Measurements from ENCODE around the gene KDM5B. TPM values are rescaled to one million over a fixed set of nuclear protein-coding genes. Genes with fewer than 3 reads are reported as not detected.

The KDM5B gene
- total RNA-seq, 1 experiment from 2014 or later = 86.7 TPM

DNA sequence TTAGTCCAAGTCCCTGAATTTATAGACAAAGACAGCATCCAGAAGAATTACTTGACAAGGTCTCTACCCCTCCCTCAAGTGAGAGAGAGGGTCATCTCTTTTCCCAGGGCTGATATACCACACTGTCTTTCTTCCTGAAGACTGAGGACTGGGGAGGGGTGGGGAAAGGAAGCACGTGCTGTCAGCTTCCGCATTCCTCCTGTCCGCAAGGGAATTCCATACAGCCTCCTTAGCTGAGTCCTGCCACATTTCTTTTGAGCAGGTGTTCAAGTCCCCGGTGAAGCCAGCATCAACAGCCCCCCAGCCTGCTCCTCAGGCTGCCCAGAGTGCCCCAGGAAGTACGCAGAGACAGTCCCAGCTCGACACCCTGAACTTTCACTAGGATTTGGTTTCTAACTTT lies 36.7 kb upstream of the KDM5B start:
- no peaks in the 10 kb centered on the region for H3K9me3 Mint-ChIP-seq (ENCODE audit: low read depth, unreplicated experiment)
- H3K4me3 Mint-ChIP-seq (ENCODE audit: low read depth, unreplicated experiment) = no peak overlapping the region
- no peak for DNase-seq
- no peaks in the 10 kb centered on the region for H3K4me1 Mint-ChIP-seq (ENCODE audit: low read depth, unreplicated experiment)
- TF ChIP-seq, protein P1, sequence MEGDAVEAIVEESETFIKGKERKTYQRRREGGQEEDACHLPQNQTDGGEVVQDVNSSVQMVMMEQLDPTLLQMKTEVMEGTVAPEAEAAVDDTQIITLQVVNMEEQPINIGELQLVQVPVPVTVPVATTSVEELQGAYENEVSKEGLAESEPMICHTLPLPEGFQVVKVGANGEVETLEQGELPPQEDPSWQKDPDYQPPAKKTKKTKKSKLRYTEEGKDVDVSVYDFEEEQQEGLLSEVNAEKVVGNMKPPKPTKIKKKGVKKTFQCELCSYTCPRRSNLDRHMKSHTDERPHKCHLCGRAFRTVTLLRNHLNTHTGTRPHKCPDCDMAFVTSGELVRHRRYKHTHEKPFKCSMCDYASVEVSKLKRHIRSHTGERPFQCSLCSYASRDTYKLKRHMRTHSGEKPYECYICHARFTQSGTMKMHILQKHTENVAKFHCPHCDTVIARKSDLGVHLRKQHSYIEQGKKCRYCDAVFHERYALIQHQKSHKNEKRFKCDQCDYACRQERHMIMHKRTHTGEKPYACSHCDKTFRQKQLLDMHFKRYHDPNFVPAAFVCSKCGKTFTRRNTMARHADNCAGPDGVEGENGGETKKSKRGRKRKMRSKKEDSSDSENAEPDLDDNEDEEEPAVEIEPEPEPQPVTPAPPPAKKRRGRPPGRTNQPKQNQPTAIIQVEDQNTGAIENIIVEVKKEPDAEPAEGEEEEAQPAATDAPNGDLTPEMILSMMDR (IDR thresholded peaks at IDR 0.05; ENCODE audit: unreplicated experiment) = no peak
- no peaks in the 10 kb centered on the region for H3K36me3 Mint-ChIP-seq (ENCODE audit: insufficient read depth, unreplicated experiment)
- CTCF ChIA-PET = no interaction called here
- intact Hi-C loops (cut with micrococcal nuclease; ENCODE audit: unreplicated experiment) = no loop called here
- peaks cover 8% of the 10 kb centered on the region for H3K27me3 Mint-ChIP-seq (ENCODE audit: unreplicated experiment)
- no TSS peak for BruUV-seq (replicated peaks)
- H3K27ac Mint-ChIP-seq (ENCODE audit: unreplicated experiment) = no peak overlapping the region

DNA sequence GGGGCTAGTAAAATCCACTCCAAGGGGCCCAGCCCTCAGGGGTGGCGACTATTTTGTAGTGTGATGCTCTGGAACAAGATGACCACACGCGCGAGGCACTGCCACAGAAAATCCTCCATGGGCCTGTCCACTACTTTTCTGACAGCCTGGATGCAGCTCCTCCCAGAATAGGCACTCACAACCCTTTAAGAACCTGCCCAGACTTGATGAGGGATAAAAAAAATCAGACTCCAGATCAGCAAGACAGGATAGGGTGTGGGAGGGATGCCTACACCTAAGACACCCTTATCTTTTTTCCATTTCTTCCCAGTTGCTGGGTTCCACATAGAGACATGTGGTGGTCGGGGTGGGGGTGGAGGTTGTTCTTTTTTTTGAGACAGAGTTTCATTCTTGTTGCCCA lies 36.0 kb upstream of the KDM5B start:
- Mint-ChIP-seq H3K27me3 (ENCODE audit: unreplicated experiment) (peaks cover 8% of the 10 kb centered on the region), H3K4me3 (ENCODE audit: low read depth, unreplicated experiment) (no peak overlapping the region), H3K4me1 (ENCODE audit: low read depth, unreplicated experiment) (no peaks in the 10 kb centered on the region), H3K36me3 (ENCODE audit: insufficient read depth, unreplicated experiment) (no peaks in the 10 kb centered on the region), H3K9me3 (ENCODE audit: low read depth, unreplicated experiment) (no peaks in the 10 kb centered on the region), H3K27ac (ENCODE audit: unreplicated experiment) (no peak overlapping the region)
- no TSS peak for BruUV-seq (replicated peaks)
- DNase-seq = no peak
- TF ChIP-seq, protein P1 (IDR thresholded peaks at IDR 0.05; ENCODE audit: unreplicated experiment) = no peak
- CTCF ChIA-PET = no interaction called here
- intact Hi-C loops (cut with micrococcal nuclease; ENCODE audit: unreplicated experiment) = no loop called here

DNA sequence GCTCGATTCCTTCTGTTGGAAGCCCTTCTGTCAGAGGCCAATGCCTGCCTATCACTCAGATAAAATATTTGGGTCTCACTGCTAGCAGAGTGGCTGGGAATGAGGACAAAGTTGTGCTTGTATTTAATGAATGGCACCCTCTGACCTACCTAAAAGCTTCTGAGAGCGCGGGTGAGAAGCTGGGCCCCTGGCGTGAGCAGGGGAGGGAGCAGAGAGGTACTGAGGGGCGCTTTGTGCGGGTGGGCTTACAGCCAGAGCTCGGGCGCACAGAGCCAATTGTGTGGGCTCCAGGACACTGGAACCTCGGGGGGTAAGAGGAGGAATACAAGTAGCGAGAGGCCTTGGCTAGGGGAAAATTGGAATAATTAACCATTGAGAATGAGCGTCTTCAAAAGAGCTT lies 34.9 kb upstream of the KDM5B start:
- no peaks in the 10 kb centered on the region for H3K9me3 Mint-ChIP-seq (ENCODE audit: low read depth, unreplicated experiment)
- CTCF ChIA-PET = no interaction called here
- intact Hi-C loops (cut with micrococcal nuclease; ENCODE audit: unreplicated experiment) = no loop called here
- BruUV-seq (replicated peaks) = no TSS peak
- no peaks in the 10 kb centered on the region for H3K4me1 Mint-ChIP-seq (ENCODE audit: low read depth, unreplicated experiment)
- H3K36me3 Mint-ChIP-seq (ENCODE audit: insufficient read depth, unreplicated experiment) = no peaks in the 10 kb centered on the region
- TF ChIP-seq, protein P1 (IDR thresholded peaks at IDR 0.05; ENCODE audit: unreplicated experiment) = no peak
- H3K4me3 Mint-ChIP-seq (ENCODE audit: low read depth, unreplicated experiment) = no peak overlapping the region
- peaks cover 11% of the 10 kb centered on the region for H3K27me3 Mint-ChIP-seq (ENCODE audit: unreplicated experiment)
- no peak for DNase-seq
- H3K27ac Mint-ChIP-seq (ENCODE audit: unreplicated experiment) = no peak overlapping the region

DNA sequence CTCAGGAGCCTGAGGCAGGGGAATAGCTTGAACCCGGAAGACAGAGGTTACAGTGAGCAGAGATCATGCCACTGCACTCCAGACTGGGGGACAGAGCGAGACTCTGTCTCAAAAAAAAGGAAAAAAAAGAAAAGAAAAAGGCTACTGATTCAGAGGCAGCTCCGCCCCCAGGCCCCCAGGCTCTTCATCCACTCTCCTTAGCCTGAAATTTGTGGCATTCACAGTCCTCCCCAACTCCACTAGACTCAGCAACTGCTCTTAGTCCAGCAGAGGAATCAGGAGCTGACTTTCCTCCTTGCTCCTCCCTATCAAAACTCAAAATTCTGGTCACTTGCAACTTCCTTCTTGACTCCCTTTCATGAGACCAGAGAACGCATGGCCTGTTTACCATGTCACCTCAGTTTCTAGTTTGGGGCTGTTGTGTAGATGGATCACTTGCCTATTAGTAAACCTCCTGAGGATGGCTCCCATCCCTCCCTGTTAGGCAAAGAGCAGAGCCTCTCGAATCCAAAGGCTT lies 29.6 kb upstream of the KDM5B start:
- BruUV-seq (replicated peaks) = no TSS peak
- TF ChIP-seq, protein P1 (IDR thresholded peaks at IDR 0.05; ENCODE audit: unreplicated experiment) = no peak
- Mint-ChIP-seq H3K27ac (ENCODE audit: unreplicated experiment) (no peak overlapping the region), H3K9me3 (ENCODE audit: low read depth, unreplicated experiment) (no peaks in the 10 kb centered on the region), H3K36me3 (ENCODE audit: insufficient read depth, unreplicated experiment) (no peaks in the 10 kb centered on the region), H3K4me3 (ENCODE audit: low read depth, unreplicated experiment) (no peak overlapping the region), H3K4me1 (ENCODE audit: low read depth, unreplicated experiment) (no peaks in the 10 kb centered on the region), H3K27me3 (ENCODE audit: unreplicated experiment) (peaks cover 42% of the 10 kb centered on the region)
- DNase-seq = no peak
- intact Hi-C loops (cut with micrococcal nuclease; ENCODE audit: unreplicated experiment) = no loop called here
- CTCF ChIA-PET = no interaction called here
